ENCODE results near the gene PSG2.
"Not testable (repeated sequence)": the region's sequence is repeated elsewhere in the genome, so short reads cannot be mapped to it uniquely, and the experiment has no call there.

PSG2 gene

GRCh38 chr19:43082601-43083000, at the start of gene PSG2:
TSS of gene PSG2 (minus strand) at chr19:43082701. CDS start at chr19:43082569, 132 bp downstream.
- in situ Hi-C loops (cut with MboI; ENCODE audit: low sequenced_read_pairs), result not testable (repeated sequence)

- in situ Hi-C loops (cut with MboI; ENCODE audit: low sequenced_read_pairs), result not testable (repeated sequence)
Measured at GRCh38 chr19:43131281-43131842, 48.9 kb upstream of the PSG2 start.

GRCh38 chr19:43129197-43129596, 46.7 kb upstream of the PSG2 start:
- in situ Hi-C loops (cut with MboI; ENCODE audit: low sequenced_read_pairs), result not testable (repeated sequence)

GRCh38 chr19:43127336-43127735, 44.8 kb upstream of the PSG2 start:
- in situ Hi-C loops (cut with MboI; ENCODE audit: low sequenced_read_pairs), result not testable (repeated sequence)

- in situ Hi-C loops (cut with MboI; ENCODE audit: low sequenced_read_pairs), result no loop called here
Measured at GRCh38 chr19:43126720-43127119, 44.2 kb upstream of the PSG2 start.

- in situ Hi-C loops (cut with MboI; ENCODE audit: low sequenced_read_pairs), result no loop called here
Measured at GRCh38 chr19:43124360-43124759, 41.9 kb upstream of the PSG2 start.

- in situ Hi-C loops (cut with MboI; ENCODE audit: low sequenced_read_pairs), result not testable (repeated sequence)
Measured at GRCh38 chr19:43120433-43121026, 38.0 kb upstream of the PSG2 start.

GRCh38 chr19:43119526-43119925, 37.0 kb upstream of the PSG2 start:
- in situ Hi-C loops (cut with MboI; ENCODE audit: low sequenced_read_pairs), result not testable (repeated sequence)

- in situ Hi-C loops (cut with MboI; ENCODE audit: low sequenced_read_pairs), result not testable (repeated sequence)
Measured at GRCh38 chr19:43116421-43116820, 33.9 kb upstream of the PSG2 start.

- in situ Hi-C loops (cut with MboI; ENCODE audit: low sequenced_read_pairs), result not testable (repeated sequence)
Measured at GRCh38 chr19:43115548-43115947, 33.0 kb upstream of the PSG2 start.

- in situ Hi-C loops (cut with MboI; ENCODE audit: low sequenced_read_pairs), result not testable (repeated sequence)
Measured at GRCh38 chr19:43115064-43115463, 32.6 kb upstream of the PSG2 start.

GRCh38 chr19:43114626-43115025, 32.1 kb upstream of the PSG2 start:
- in situ Hi-C loops (cut with MboI; ENCODE audit: low sequenced_read_pairs), result not testable (repeated sequence)

GRCh38 chr19:43107401-43107800, 24.9 kb upstream of the PSG2 start:
- in situ Hi-C loops (cut with MboI; ENCODE audit: low sequenced_read_pairs), result not testable (repeated sequence)

- in situ Hi-C loops (cut with MboI; ENCODE audit: low sequenced_read_pairs), result no loop called here
Measured at GRCh38 chr19:43105496-43105895, 23.0 kb upstream of the PSG2 start.

GRCh38 chr19:43104215-43104850, 21.8 kb upstream of the PSG2 start:
- in situ Hi-C loops (cut with MboI; ENCODE audit: low sequenced_read_pairs), result not testable (repeated sequence)

- in situ Hi-C loops (cut with MboI; ENCODE audit: low sequenced_read_pairs), result no loop called here
Measured at GRCh38 chr19:43101950-43102349, 19.4 kb upstream of the PSG2 start.

- in situ Hi-C loops (cut with MboI; ENCODE audit: low sequenced_read_pairs), result not testable (repeated sequence)
Measured at GRCh38 chr19:43098416-43098815, 15.9 kb upstream of the PSG2 start.

GRCh38 chr19:43087702-43088340, 5.3 kb upstream of the PSG2 start:
- in situ Hi-C loops (cut with MboI; ENCODE audit: low sequenced_read_pairs), result not testable (repeated sequence)

GRCh38 chr19:43085796-43086530, 3.5 kb upstream of the PSG2 start:
- in situ Hi-C loops (cut with MboI; ENCODE audit: low sequenced_read_pairs), result not testable (repeated sequence)

- in situ Hi-C loops (cut with MboI; ENCODE audit: low sequenced_read_pairs), result not testable (repeated sequence)
Measured at GRCh38 chr19:43084196-43084832, 1.8 kb upstream of the PSG2 start.

GRCh38 chr19:43083721-43084120, 1.2 kb upstream of the PSG2 start:
- in situ Hi-C loops (cut with MboI; ENCODE audit: low sequenced_read_pairs), result not testable (repeated sequence)

Data from HL-60/S4 (cell line).